H1 (cell line): ENCODE data around the gene ZDHHC11. TPM values are rescaled to one million over a fixed set of nuclear protein-coding genes. Genes with fewer than 3 reads are reported as not detected.
"Not testable (repeated sequence)": the region's sequence is repeated elsewhere in the genome, so short reads cannot be mapped to it uniquely, and the experiment has no call there.

Source experiments
- CTCF ChIA-PET: fragments of 300-600 bp; sonication (Branson Sonifier 250); formaldehyde crosslinking; loops from one replicate; lab custom pipeline; 2021; ENCODE audit not compliant: partially characterized antibody; lab: Charles Lee
- POLR2A ChIA-PET: fragments of 300-600 bp; sonication (Branson Sonifier 250); formaldehyde crosslinking; loops from one replicate; lab custom pipeline; 2021; ENCODE audit warnings: inconsistent platforms; ENCODE audit not compliant: partially characterized antibody; lab: Charles Lee
- DNase-seq, 2 experiments: peaks; one replicate each; pipeline versions ENCODE4 v3.0.0 to v3.0.0-alpha.2; 2010 to 2022; ENCODE audit warnings: low spot score in 2 of 2, low read depth in 1 of 2, mixed read lengths in 1 of 2
- FAIRE-seq: peaks from 2 replicates; lab custom pipeline; 2011; peaks lifted over from hg19 to GRCh38; lab: Jason Lieb, UNC
- H2AFZ ChIP-seq: 2 replicates; pipeline ENCODE4 v1.8.1; 2012; ENCODE audit warnings: low read length, inconsistent platforms
- H2AK5ac ChIP-seq: 2 replicates; pipeline ENCODE4 v1.6.1; 2013; ENCODE audit warnings: low read depth, low read length
- H2BK120ac ChIP-seq: replicated peaks from 2 replicates; pipeline ENCODE3; 2013; ENCODE audit warnings: low read depth, low read length, inconsistent platforms
- H2BK12ac ChIP-seq: 2 replicates; pipeline ENCODE4 v1.6.1; 2013; ENCODE audit warnings: low read depth, low read length
- H2BK15ac ChIP-seq: 2 replicates; pipeline ENCODE4 v1.6.1; 2013; ENCODE audit warnings: low read length
- H2BK20ac ChIP-seq: 2 replicates; pipeline ENCODE4 v1.6.1; 2013; ENCODE audit warnings: low read length
- H2BK5ac ChIP-seq: 2 replicates; pipeline ENCODE4 v1.6.1; 2013; ENCODE audit warnings: low read depth, low read length
- H3K14ac ChIP-seq: 2 replicates; pipeline ENCODE4 v1.6.1; 2013; ENCODE audit warnings: inconsistent platforms; ENCODE audit not compliant: insufficient read length
- H3K18ac ChIP-seq: 2 replicates; pipeline ENCODE4 v1.6.1; 2013; ENCODE audit warnings: low read length; ENCODE audit errors: extremely low read depth
- H3K23ac ChIP-seq: 2 replicates; pipeline ENCODE4 v1.6.1; 2013; ENCODE audit warnings: inconsistent platforms; ENCODE audit not compliant: insufficient read length
- H3K23me2 ChIP-seq: 2 replicates; pipeline ENCODE4 v1.6.1; 2013; ENCODE audit warnings: low read depth, low read length
- H3K27ac ChIP-seq: 2 replicates; pipeline ENCODE4 v1.6.1; 2011; ENCODE audit warnings: low read depth, low read length, inconsistent platforms
- H3K27me3 ChIP-seq, 4 experiments: replicated peaks in 1 of 4; 1 replicate in 1 of 4; 2 replicates in 3 of 4; pipeline versions ENCODE4 v1.6.1 to v1.8.1; 2011 to 2013; ENCODE audit warnings: low read length in 3 of 4, mild to moderate bottlenecking in 3 of 4, inconsistent platforms in 2 of 4, mixed read lengths in 2 of 4, moderate library complexity in 1 of 4; ENCODE audit not compliant: control insufficient read depth in 3 of 4, insufficient read depth in 3 of 4; ENCODE audit errors: extremely low read depth in 1 of 4
- H3K36me3 ChIP-seq, 4 experiments: 2 replicates each; pipeline versions ENCODE4 v1.6.1 to v1.8.1; 2011 to 2013; ENCODE audit warnings: mild to moderate bottlenecking in 4 of 4, low read length in 3 of 4, moderate library complexity in 2 of 4, control low read depth in 1 of 4, inconsistent platforms in 1 of 4; ENCODE audit not compliant: insufficient read depth in 4 of 4, control insufficient read depth in 2 of 4
- H3K4ac ChIP-seq: replicated peaks from 2 replicates; pipeline ENCODE3; 2013; ENCODE audit warnings: low read length, low read depth, mixed read lengths, inconsistent platforms; ENCODE audit not compliant: insufficient read length
- H3K4me1 ChIP-seq, 4 experiments: replicated peaks in 1 of 4; 1 replicate in 1 of 4; 2 replicates in 3 of 4; pipeline versions ENCODE4 v1.6.1 to v1.8.1; 2011 to 2013; ENCODE audit warnings: low read length in 3 of 4, inconsistent platforms in 2 of 4, mixed read lengths in 1 of 4; ENCODE audit not compliant: insufficient read depth in 4 of 4, control insufficient read depth in 3 of 4
- H3K4me2 ChIP-seq, 2 experiments: 2 replicates each; pipeline versions ENCODE4 v1.6.1 to v1.8.1; 2011 to 2013; ENCODE audit warnings: low read depth in 2 of 2, low read length in 2 of 2, control low read depth in 1 of 2, inconsistent platforms in 1 of 2, mild to moderate bottlenecking in 1 of 2; ENCODE audit not compliant: insufficient read depth in 1 of 2
- H3K4me3 ChIP-seq, 4 experiments: fragments of 200-600, 300-600 bp in 1 of 4; sonication (generic), shearing (Covaris generic), sonication (Bioruptor Twin) in 1 of 4; 2 replicates each; pipeline versions ENCODE4 v1.5.1 to v1.8.1; 2011 to 2016; ENCODE audit warnings: low read length in 4 of 4, low read depth in 3 of 4, control low read depth in 2 of 4, inconsistent platforms in 2 of 4, mild to moderate bottlenecking in 2 of 4, mixed read lengths in 1 of 4, moderate library complexity in 1 of 4; ENCODE audit not compliant: insufficient read depth in 2 of 4; ENCODE audit errors: extremely low read depth in 1 of 4
- H3K56ac ChIP-seq: replicated peaks from 2 replicates; pipeline ENCODE3; 2013; ENCODE audit warnings: low read depth, mild to moderate bottlenecking, mixed read lengths, low read length, inconsistent platforms; ENCODE audit not compliant: insufficient read length
- H3K79me1 ChIP-seq: 2 replicates; pipeline ENCODE4 v1.6.1; 2013; ENCODE audit warnings: low read depth, low read length, control low read depth
- H3K79me2 ChIP-seq, 2 experiments: 2 replicates each; pipeline versions ENCODE4 v1.6.1 to v1.8.1; 2012 to 2013; ENCODE audit warnings: low read length in 2 of 2, mild to moderate bottlenecking in 2 of 2, inconsistent platforms in 1 of 2; ENCODE audit not compliant: insufficient read depth in 2 of 2, control insufficient read depth in 1 of 2
- H3K9ac ChIP-seq, 4 experiments: replicated peaks in 1 of 4; 1 replicate in 1 of 4; 2 replicates in 3 of 4; pipeline versions ENCODE4 v1.6.1 to v1.8.1; 2011 to 2013; ENCODE audit warnings: low read depth in 3 of 4, low read length in 3 of 4, control low read depth in 2 of 4, mild to moderate bottlenecking in 2 of 4, moderate library complexity in 2 of 4, inconsistent platforms in 1 of 4; ENCODE audit errors: extremely low read depth in 1 of 4
- H3K9me3 ChIP-seq, 2 experiments: 2 replicates each; pipeline versions ENCODE4 v1.6.1 to v1.8.1; 2012 to 2013; ENCODE audit warnings: mild to moderate bottlenecking in 2 of 2, moderate library complexity in 2 of 2, control low read depth in 1 of 2, inconsistent platforms in 1 of 2, low read depth in 1 of 2, low read length in 1 of 2, mixed read lengths in 1 of 2; ENCODE audit not compliant: insufficient read depth in 2 of 2
- H4K20me1 ChIP-seq, 2 experiments: replicated peaks in 1 of 2; 2 replicates each; pipeline versions ENCODE3 to v1.8.1; 2011 to 2013; ENCODE audit warnings: inconsistent platforms in 2 of 2, low read length in 2 of 2, mild to moderate bottlenecking in 1 of 2; ENCODE audit not compliant: insufficient read depth in 2 of 2, control insufficient read depth in 1 of 2
- H4K5ac ChIP-seq: 2 replicates; pipeline ENCODE4 v1.6.1; 2013; ENCODE audit warnings: low read length, low read depth, mixed read lengths, inconsistent platforms; ENCODE audit not compliant: insufficient read length
- H4K8ac ChIP-seq: 2 replicates; pipeline ENCODE4 v1.8.0; 2013; ENCODE audit warnings: mild to moderate bottlenecking, moderate library complexity, low read length, inconsistent platforms; ENCODE audit not compliant: insufficient read depth; ENCODE audit errors: extremely low read depth
- H4K91ac ChIP-seq: replicated peaks from 2 replicates; pipeline ENCODE3; 2013; ENCODE audit warnings: low read length, mixed read lengths, inconsistent platforms; ENCODE audit not compliant: insufficient read length
- TAF7 ChIP-seq: optimal IDR thresholded peaks from 2 replicates; pipeline ENCODE3; 2011; ENCODE audit warnings: low read depth, mild to moderate bottlenecking, inconsistent platforms, low read length, moderate library complexity, borderline replicate concordance
- WGBS, 2 experiments: shearing (Covaris generic) in 1 of 2; methylation state at CpG; one replicate each; pipeline versions ENCODE4 v1.1.6 to v1.1.7; 2013 to 2015; ENCODE audit warnings: low lambda C conversion rate in 2 of 2, mixed read lengths in 2 of 2, inconsistent platforms in 1 of 2, low coverage in 1 of 2, missing lambda C conversion rate in 1 of 2; ENCODE audit not compliant: insufficient replicate concordance in 2 of 2, insufficient coverage in 1 of 2, insufficient read length in 1 of 2; ENCODE audit errors: extremely low coverage in 1 of 2, missing lambda C conversion rate in 1 of 2; 5-methylcytosine and 5-hydroxymethylcytosine counted together
- polyA plus RNA-seq, 7 experiments: library from polyadenylated mRNA; depleted of rRNA in 3 of 7; stranded (reverse) in 5 of 7; unstranded in 2 of 7; fragments of >200 nt in 5 of 7; fragments of 200-250 nt in 2 of 7; gene quantifications; 1 replicate in 5 of 7; 2 replicates in 1 of 7; 4 replicates in 1 of 7; pipeline versions ENCODE4 v1.2.1 to v1.2.3, GENCODE V29; 2011 to 2013; ENCODE audit warnings: missing spikeins in 2 of 7, mixed read lengths in 2 of 7
- total RNA-seq: library from RNA; stranded (reverse); fragmentation: NEBNext Ultra II Directional; extraction: Animal tissue kit (Norgen Biotek cat#: 25700); gene quantifications from 2 replicates; pipeline ENCODE4 v1.2.1, GENCODE V29; 2021

Gene ZDHHC11
- total and polyA plus RNA-seq, 2 of the 8 experiments (the other 6 are each of a cell fraction or from before 2014, with no cell fraction given), result 4.7 to 16.6 TPM

GRCh38 chr5:801472-801871 lies 49.3 kb downstream of the ZDHHC11 start (continued):
- TF ChIP-seq TAF7, result no peak

GRCh38 chr5:801055-801454 lies 49.7 kb downstream of the ZDHHC11 start:
- H3K36me3 ChIP-seq, H3K9ac ChIP-seq, H3K23me2 ChIP-seq, H2BK120ac ChIP-seq, H2BK5ac ChIP-seq, H3K4me1 ChIP-seq, H3K4me3 ChIP-seq, H2AK5ac ChIP-seq, H3K27me3 ChIP-seq, H3K79me1 ChIP-seq, H3K56ac ChIP-seq, H4K20me1 ChIP-seq, H3K79me2 ChIP-seq, H2BK20ac ChIP-seq, H3K18ac ChIP-seq, H3K4ac ChIP-seq, H2BK15ac ChIP-seq, H2BK12ac ChIP-seq, H2AFZ ChIP-seq, H3K14ac ChIP-seq, FAIRE-seq, H3K4me2 ChIP-seq, H4K8ac ChIP-seq, H4K91ac ChIP-seq, H3K9me3 ChIP-seq, POLR2A ChIA-PET, DNase-seq, H4K5ac ChIP-seq, H3K23ac ChIP-seq, H3K27ac ChIP-seq: not testable (repeated sequence)
- CTCF ChIA-PET, result interaction anchor here (0.7 to 0.8 kb wide), 2 partner anchors 24 to 101 kb away, joined by 3 read pairs; no protein-coding TSS in a partner anchor
- WGBS, 2 experiments, result 91% methylated on average over 4 of the region's 4 CpGs; no CpG with 5 or more reads in 1 of the 2 experiments
